Transverse colon (tissue), 4 donors: ENCODE results near the gene SRPK2.

Experiments used
- CTCF ChIP-seq, 5 experiments: fragments of 200-600 bp in 3 of 5; fragments of 450-650 bp in 2 of 5; sonication (generic) in 3 of 5; IDR thresholded peaks; 1 replicate in 2 of 5; 2 replicates in 3 of 5; pipeline ENCODE4 v1.5.1; 2016 to 2017; ENCODE audit warnings: antibody characterized with exemption in 5 of 5, inconsistent platforms in 3 of 5, mild to moderate bottlenecking in 2 of 5, moderate library complexity in 1 of 5
- EP300 ChIP-seq: sonication (generic); formaldehyde crosslinking; IDR thresholded peaks from one replicate; pipeline ENCODE4 v1.6.1; 2017; ENCODE audit warnings: antibody characterized with exemption, low read depth
- POLR2A ChIP-seq: fragments of 450-650 bp; IDR thresholded peaks from one replicate; pipeline ENCODE4 v1.6.1; 2016; ENCODE audit warnings: antibody characterized with exemption, mild to moderate bottlenecking, moderate library complexity
- POLR2AphosphoS5 ChIP-seq, 3 donors: sonication (generic); formaldehyde crosslinking; IDR thresholded peaks; one replicate each; pipeline ENCODE4 v1.6.1; 2016; ENCODE audit warnings: antibody characterized with exemption in 3 of 3

- TF ChIP-seq POLR2A (no peak), CTCF (IDR thresholded peaks at IDR 0.05) (no peak), EP300 (no peak), POLR2AphosphoS5 (IDR thresholded peaks at IDR 0.05) (no peak)
These were observed 200.5 kb downstream of the SRPK2 start for GRCh38 chr7:105188201-105188600.
